Suprapubic skin (tissue), 3 donors: Measurements from ENCODE around the gene DENND1C.

Experiments used
- EP300 ChIP-seq: sonication (generic); formaldehyde crosslinking; IDR thresholded peaks from one replicate; pipeline ENCODE4 v1.6.1; 2017; ENCODE audit warnings: antibody characterized with exemption
- POLR2A ChIP-seq, 2 donors: fragments of 450-650 bp; IDR thresholded peaks; one replicate each; pipeline ENCODE4 v1.6.1; 2017; ENCODE audit warnings: antibody characterized with exemption in 2 of 2, mild to moderate bottlenecking in 2 of 2, moderate library complexity in 2 of 2
- TF ChIP-seq, protein P1 (sequence below), 2 donors: fragments of 200-600 bp in 1 of 2; fragments of 450-650 bp in 1 of 2; sonication (generic) in 1 of 2; IDR thresholded peaks; one replicate each; pipeline ENCODE4 v1.5.1; 2016 to 2019; ENCODE audit warnings: antibody characterized with exemption in 2 of 2, mild to moderate bottlenecking in 1 of 2, moderate library complexity in 1 of 2

DNA sequence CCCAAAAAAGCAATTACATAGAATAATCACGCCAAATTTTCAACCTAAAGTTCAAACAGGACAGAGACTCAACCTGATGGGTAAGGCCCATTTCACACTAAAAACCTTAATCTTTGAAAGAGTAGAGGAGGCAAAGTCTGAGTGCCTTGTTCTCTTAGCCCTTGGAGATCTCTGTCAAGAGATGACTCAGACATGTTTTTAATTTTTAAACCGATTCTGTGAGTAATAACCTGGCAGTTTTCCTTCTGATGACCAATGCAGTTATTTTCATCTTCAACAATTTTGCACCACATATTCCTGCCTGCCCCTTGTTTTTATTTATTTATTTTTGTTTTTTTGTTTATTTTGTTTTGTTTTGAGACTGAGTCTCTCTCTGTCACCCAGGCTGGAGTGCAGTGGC lies 37.7 kb upstream of the DENND1C start:
- no peak for TF ChIP-seq POLR2A (IDR thresholded peaks at IDR 0.05)
- TF ChIP-seq, protein P1, sequence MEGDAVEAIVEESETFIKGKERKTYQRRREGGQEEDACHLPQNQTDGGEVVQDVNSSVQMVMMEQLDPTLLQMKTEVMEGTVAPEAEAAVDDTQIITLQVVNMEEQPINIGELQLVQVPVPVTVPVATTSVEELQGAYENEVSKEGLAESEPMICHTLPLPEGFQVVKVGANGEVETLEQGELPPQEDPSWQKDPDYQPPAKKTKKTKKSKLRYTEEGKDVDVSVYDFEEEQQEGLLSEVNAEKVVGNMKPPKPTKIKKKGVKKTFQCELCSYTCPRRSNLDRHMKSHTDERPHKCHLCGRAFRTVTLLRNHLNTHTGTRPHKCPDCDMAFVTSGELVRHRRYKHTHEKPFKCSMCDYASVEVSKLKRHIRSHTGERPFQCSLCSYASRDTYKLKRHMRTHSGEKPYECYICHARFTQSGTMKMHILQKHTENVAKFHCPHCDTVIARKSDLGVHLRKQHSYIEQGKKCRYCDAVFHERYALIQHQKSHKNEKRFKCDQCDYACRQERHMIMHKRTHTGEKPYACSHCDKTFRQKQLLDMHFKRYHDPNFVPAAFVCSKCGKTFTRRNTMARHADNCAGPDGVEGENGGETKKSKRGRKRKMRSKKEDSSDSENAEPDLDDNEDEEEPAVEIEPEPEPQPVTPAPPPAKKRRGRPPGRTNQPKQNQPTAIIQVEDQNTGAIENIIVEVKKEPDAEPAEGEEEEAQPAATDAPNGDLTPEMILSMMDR (IDR thresholded peaks at IDR 0.05) = no peak
- TF ChIP-seq EP300 = no peak
